Activated T-helper 1 cell treated with anti-CD3 and anti-CD28 coated beads, Interleukin-2, amount 50 U/mL, for 16 hours (primary cell): Measurements from ENCODE around the gene RAB34.

ENCODE experiments used
- DNase-seq, 2 donors: peaks; one replicate each; pipeline ENCODE4 v3.0.0-alpha.2; 2020; ENCODE audit warnings: low read depth in 1 of 2, low spot score in 1 of 2

The RAB34 gene, protein sequence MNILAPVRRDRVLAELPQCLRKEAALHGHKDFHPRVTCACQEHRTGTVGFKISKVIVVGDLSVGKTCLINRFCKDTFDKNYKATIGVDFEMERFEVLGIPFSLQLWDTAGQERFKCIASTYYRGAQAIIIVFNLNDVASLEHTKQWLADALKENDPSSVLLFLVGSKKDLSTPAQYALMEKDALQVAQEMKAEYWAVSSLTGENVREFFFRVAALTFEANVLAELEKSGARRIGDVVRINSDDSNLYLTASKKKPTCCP

GRCh38 chr17:28717578-28718332, at the start of gene RAB34:
RAB34 (minus strand) TSS chr17:28717868; CDS start chr17:28717266, 602 bp downstream.
- DNase-seq, result no peak

DNA sequence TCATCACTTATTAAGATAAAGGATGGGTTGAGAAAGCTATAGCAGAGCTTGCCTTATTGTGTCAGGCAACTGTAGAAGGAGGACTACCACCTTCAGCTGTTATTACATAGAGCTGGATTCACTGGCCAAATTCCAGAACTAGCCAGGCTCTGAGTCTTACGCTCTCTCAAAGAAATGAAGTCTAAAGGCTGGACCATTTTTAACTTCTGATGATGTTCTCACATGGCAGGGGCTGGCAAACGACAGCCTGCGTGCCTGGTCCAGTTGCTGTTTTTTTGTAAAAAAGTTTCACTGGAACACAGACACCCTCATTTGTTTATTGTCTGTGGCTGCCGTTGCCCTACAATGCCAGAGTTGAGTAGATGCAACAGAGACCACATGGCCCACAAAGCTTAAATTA, 47.4 kb upstream of the RAB34 start:
- DNase-seq, result no peak

DNA sequence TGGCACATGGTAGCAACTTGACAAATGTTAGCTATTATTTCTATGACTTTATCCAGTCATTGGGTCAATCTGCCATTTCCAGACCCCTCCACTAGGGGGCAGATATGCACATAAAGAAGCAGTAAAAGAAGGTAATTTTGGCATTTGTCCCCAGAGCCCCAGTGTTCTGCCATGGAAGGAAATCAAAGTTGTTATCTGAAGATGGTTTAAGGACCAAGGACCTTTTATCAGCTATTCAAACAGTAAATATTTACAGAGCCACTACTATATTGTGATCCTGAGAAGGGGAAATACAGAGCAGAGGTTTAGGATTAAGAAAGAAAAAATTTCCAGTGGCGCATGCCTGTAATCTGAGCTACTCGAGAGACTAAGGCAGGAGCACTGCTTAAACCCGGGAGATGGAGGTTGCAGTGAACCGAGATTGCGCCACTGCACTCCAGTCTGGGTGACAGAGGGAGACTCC, 46.2 kb upstream of the RAB34 start:
- DNase-seq, result peak; percentile 54 to 65

GRCh38 chr17:28763137-28763799, 45.6 kb upstream of the RAB34 start:
- no peak for DNase-seq

DNA sequence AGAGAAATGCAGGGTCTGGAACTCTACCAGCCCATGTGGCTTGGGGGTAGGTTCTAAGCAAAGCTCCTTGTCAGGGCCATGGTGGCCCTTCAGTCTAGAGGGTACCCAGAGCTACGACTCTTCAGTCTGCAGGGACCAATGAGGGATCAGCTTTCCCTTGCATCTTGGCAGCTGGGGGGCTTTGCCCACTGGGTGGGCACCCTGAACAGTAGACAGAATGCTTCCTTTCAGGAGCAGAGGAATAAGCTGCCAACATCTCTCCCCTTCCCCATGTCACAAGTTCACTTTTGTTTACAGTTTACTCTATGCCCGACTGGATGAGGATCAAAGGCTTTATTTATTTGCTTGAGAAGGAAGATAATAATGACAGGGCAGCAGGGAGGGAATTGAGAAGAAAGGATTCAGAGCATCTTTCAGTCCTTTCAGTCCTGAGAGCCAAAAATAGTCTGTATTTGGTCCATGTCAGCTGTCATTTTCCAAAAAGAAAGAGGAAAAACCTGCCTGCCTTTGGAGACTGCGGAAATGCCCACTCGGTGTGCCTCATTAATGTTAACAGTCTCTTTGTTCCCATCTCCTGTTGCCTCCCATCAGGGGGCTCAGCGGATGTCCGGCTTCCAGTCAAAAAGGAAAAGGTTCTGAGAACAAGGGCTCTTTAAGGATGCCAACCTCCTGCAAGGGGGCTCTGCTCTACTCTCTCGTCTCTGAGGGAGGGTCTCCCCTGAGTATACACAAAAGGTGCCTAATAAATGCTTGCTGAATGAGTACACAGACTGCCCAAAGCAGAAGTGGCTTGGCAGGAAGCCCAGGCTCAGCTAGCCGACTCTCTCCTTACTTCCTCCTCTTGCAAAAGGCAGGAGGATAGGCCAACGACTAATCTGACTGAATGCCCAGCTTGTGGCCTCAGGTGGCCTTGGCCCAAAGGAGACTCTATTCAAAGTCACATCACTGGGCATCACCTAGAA, 43.2 kb upstream of the RAB34 start:
- DNase-seq, result no peak

DNA sequence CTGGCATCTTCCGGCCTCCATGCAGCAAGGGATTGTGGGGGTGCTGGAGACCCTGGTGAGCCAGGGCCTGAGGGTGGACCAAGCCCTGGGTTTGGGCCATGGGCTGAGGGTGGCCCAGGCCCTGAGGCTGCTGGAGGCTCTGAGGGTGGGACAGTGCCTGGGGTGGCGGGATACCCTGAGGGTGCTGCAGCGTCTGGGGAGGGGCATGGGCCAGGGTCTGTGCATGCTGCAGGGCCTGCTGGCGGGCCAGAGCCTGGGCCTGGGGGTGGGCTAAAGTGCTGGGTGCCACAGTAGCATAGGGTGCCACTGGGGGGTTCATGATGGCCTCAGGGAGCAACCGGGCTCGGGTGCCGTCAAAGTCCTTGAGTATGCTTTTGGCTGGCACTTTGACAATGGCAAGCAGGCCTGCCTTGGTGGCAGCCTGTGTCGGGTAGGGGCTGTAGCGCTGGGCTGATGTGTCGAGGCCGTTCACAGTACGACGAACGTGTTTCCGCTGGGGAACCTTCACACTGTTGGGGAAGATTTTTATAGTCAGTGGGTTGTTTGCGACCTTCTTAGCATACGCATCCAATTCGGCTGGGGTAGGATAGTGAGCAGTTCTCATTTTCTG, 41.7 kb upstream of the RAB34 start:
- DNase-seq, result no peak

GRCh38 chr17:28758411-28759121, 40.9 kb upstream of the RAB34 start:
- DNase-seq, result no peak

GRCh38 chr17:28756049-28756804, 38.6 kb upstream of the RAB34 start:
- DNase-seq, result no peak

DNA sequence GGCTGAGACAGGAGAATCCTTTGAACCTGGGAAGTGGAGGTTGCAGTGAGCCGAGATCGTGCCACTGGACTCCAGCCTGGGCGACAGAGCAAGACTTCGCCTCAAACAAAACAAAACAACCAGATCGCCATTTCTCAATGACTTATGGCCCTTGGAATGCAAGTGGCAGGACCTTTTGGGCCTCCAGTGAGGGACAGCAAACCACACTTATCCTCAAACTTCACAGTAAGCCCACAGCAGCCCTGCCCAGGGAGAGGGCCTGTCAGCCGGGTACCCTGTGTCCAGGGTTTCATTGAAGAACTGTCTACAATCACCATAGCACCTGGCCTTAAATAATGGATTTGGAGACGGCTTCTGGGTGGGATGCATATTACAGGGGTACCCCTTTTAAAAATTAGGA, 37.8 kb upstream of the RAB34 start:
- no peak for DNase-seq

DNA sequence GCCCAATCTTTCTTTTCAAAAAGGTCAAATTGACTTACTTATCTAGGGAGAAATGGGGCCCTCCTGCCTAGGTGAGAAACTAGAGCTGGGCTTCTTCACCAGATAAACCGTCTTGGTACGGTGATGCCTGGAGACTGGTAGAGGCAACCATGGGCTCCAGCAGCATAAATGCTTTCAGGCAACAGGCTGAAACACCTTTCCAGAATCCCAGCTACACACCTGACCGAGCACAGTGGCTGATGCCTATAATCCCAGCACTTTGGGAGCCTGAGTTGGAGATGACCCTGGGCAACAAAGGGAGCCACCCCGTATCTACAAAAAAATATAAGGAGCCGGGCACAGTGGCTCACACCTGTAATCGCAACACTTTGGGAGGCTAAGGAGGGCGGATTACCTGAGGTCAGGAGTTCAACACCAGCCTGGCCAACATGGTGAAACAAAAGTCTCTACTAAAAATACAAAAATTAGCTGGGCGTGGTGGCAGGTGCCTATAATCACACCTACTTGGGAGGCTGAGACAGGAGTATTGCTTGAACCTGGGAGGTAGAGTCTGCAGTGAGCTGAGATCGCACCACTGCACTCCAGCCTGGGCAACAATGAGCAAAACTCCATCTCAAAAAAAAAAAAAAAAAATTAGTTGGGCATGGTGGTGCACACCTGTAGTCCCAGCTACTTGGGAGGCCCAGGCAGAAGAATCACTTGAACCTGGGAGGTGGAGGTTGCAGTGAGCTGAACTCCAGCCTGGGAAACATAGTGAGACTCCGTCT, 34.1 kb upstream of the RAB34 start:
- DNase-seq, result no peak

- DNase-seq, result peak; percentile 79
These were observed 32.7 kb upstream of the RAB34 start for GRCh38 chr17:28750178-28751047.

DNA sequence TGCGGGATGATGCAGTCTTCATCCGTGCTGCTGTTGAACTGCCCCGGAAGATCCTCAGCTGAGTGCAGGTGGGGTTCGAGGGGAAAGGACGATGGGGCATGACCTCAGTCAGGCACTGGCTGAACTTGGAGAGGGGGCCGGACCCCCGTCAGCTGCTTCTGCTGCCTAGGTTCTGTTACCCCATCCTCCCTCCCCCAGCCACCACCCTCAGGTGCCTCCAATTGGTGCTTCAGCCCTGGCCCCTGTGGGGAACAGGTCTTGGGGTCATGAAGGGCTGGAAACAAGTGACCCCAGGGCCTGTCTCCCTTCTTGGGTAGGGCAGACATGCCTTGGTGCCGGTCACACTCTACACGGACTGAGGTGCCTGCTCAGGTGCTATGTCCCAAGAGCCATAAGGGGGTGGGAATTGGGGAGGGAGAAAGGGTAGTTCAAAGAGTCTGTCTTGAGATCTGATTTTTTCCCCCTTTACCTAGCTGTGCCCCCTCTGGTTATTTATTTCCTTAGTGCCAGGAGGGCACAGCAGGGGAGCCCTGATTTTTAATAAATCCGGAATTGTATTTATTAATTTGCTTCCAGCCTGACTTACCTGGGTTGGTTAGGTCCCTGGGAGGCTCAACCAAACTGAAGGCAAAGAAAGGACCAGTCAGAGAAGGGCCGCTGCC, 32.0 kb upstream of the RAB34 start:
- no peak for DNase-seq

DNA sequence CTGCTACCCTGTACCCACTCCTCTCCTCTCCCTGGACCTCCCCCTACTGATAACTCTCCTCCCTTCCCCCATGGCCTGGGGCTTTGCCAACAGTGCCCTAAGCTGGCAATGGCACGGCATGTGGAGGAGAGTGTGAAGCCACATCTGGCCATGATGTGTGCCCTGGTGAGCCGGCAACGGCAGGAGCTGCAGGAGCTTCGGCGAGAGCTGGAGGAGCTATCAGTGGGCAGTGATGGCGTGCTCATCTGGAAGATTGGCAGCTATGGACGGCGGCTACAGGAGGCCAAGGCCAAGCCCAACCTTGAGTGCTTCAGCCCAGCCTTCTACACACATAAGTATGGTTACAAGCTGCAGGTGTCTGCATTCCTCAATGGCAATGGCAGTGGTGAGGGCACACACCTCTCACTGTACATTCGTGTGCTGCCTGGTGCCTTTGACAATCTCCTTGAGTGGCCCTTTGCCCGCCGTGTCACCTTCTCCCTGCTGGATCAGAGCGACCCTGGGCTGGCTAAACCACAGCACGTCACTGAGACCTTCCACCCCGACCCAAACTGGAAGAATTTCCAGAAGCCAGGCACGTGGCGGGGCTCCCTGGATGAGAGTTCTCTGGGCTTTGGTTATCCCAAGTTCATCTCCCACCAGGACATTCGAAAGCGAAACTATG, 31.3 kb upstream of the RAB34 start:
- DNase-seq, result no peak

GRCh38 chr17:28747801-28748750, 30.4 kb upstream of the RAB34 start:
- DNase-seq, result no peak

GRCh38 chr17:28747051-28747691, 29.5 kb upstream of the RAB34 start:
- DNase-seq, result no peak
